K562 treated with DMSO at 1 percent for 12 hours (cell line): Measurements from ENCODE around the gene SPATA31D3. TPM values are rescaled to one million over a fixed set of nuclear protein-coding genes. Genes with fewer than 3 reads are reported as not detected.

Experiments
- total RNA-seq: library from RNA; unstranded; fragments of 300-600 nt; gene quantifications from 2 replicates; pipeline ENCODE4 v1.2.3, GENCODE V29; 2022; ENCODE audit not compliant: insufficient read depth

The SPATA31D3 gene
- total RNA-seq = not detected in 2 replicates

DNA sequence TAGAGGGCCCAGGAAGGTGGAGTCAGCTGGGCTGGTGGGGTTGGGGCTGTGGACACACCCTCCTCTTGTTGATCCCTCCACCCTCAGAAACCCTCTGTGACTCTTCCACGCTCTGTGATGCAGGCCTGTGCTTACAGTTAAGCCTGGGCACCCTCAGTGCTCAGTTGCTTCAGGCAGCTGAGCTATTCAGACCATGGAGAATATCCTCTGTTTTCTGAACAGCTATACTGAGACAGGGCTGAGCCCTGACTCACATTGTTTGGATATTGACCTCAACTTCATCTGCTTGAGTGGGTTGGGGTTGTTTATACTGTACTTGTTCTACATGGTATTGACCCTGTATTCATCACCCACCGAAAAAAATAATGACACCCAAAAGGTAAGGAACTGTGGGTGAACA is at the start of gene SPATA31D3:
TSS of gene SPATA31D3 (plus strand) at position 108 of the 400 bp plus-strand sequence. CDS start at position 194, 86 bp downstream.

GRCh38 chr9:81928305-81928704 is 15.0 kb upstream of the SPATA31D3 start, which contains the start of gene SPATA31D4:
Gene SPATA31D4, plus strand, starts transcription at chr9:81928428. Its CDS starts 86 bp downstream, at chr9:81928514.

GRCh38 chr9:81988472-81988871 is 45.2 kb downstream of the SPATA31D3 start, which contains the start of gene SPATA31D1:
Gene SPATA31D1, plus strand, starts transcription at chr9:81988772. Its CDS starts 47 bp downstream, at chr9:81988819.

Other genes starting within 250 kb of the SPATA31D3 start
- gene SPATA31D4, start 15.1 kb upstream of the SPATA31D3 start, total RNA-seq = not detected in 2 replicates
- not detected in 2 replicates for gene SPATA31D1, start 45.3 kb downstream of the SPATA31D3 start, total RNA-seq